HFFc6 (cell line): Measurements from ENCODE around the gene DES. TPM values are rescaled to one million over a fixed set of nuclear protein-coding genes. Genes with fewer than 3 reads are reported as not detected.

ENCODE experiments used
- DNase-seq: peaks from one replicate; pipeline ENCODE4 v3.0.0-alpha.2; 2018
- H3K27ac Mint-ChIP-seq: 2 replicates; pipeline ENCODE4 v1.8.0; 2020; ENCODE audit warnings: mild to moderate bottlenecking, mixed read lengths
- H3K27me3 Mint-ChIP-seq: 2 replicates; pipeline ENCODE4 v1.8.0; 2021; ENCODE audit warnings: mild to moderate bottlenecking, moderate library complexity, mixed read lengths; ENCODE audit not compliant: insufficient read depth
- H3K36me3 Mint-ChIP-seq: 2 replicates; pipeline ENCODE4 v1.8.0; 2021; ENCODE audit warnings: low read depth, mixed read lengths
- H3K4me1 Mint-ChIP-seq: 2 replicates; pipeline ENCODE4 v1.8.0; 2020; ENCODE audit warnings: low read depth, mixed read lengths
- H3K4me3 Mint-ChIP-seq: 2 replicates; pipeline ENCODE4 v1.8.0; 2020; ENCODE audit warnings: mild to moderate bottlenecking, moderate library complexity, mixed read lengths
- H3K9me3 Mint-ChIP-seq: 2 replicates; pipeline ENCODE4 v1.8.0; 2020; ENCODE audit warnings: mild to moderate bottlenecking, mixed read lengths
- CTCF ChIP-seq: fragments of 200-600 bp; sonication (generic); IDR thresholded peaks from 2 replicates; pipeline ENCODE4 v1.5.0; 2021; ENCODE audit warnings: antibody characterized with exemption, mild to moderate bottlenecking
- total RNA-seq, 6 experiments: library from RNA; stranded (reverse); fragmentation: NEBNext Ultra II Directional; extraction: Animal tissue kit (Norgen Biotek cat#: 25700); gene quantifications; 2 replicates in 1 of 6; 3 replicates in 5 of 6; pipeline ENCODE4 v1.2.3, GENCODE V29; 2021

DES gene
- total RNA-seq, 6 experiments from 2014 or later: 0.12 to 0.37 (median 0.19) TPM; not detected in 1

DNA sequence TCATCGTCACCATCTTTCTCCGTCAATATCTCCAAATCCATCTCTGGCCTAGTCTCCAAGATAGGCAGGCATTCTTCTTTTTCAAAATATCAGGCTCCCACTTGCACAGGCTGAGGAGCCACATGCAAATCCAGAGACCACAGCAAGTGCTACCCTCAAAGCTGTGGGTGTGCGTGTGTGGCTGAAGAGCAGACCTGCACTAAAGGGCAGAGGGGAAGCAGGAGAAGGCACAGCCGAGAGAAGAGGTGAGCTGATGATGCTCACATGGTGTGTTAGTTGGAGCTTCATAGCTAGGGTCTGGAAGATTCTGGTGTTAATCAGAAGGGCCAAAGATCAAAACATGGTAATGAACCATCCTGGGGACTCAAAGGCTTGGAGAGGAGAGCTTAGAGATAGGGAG, 20.3 kb downstream of the DES start:
- no peak overlapping the region for H3K4me3 Mint-ChIP-seq
- no peak for TF ChIP-seq CTCF
- H3K27ac Mint-ChIP-seq: no peak overlapping the region
- H3K9me3 Mint-ChIP-seq: no peaks in the 10 kb centered on the region
- H3K36me3 Mint-ChIP-seq: 0 out of 2 replicates have a peak, but pooled peaks cover 5% of the 10 kb centered on the region
- peaks cover 4% of the 10 kb centered on the region; the same call in 1 of the 2 replicates for H3K27me3 Mint-ChIP-seq
- no peak for DNase-seq
- peaks cover 23% of the 10 kb centered on the region for H3K4me1 Mint-ChIP-seq

DNA sequence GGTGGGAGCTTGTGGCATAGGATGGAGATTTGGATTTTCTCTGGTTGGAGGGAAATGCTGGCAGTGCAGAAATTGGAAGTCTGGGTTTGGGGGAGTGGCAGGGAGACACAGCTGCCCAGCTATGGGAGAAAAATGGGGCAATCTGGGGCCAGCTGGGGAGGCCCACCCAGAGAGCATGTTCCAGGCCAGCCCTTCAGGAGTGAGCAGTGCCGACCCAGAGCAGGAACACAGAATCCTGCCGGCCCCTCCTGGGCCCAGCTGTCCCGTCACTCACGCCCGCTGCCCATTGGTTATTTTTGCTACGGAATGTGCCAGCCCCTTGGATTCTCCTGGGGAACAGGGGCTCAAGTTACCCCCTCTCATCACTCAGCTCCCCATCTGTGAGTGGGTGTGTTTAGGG, 21.3 kb downstream of the DES start:
- Mint-ChIP-seq H3K27me3 (peaks cover 4% of the 10 kb centered on the region; the same call in 1 of the 2 replicates), H3K9me3 (no peaks in the 10 kb centered on the region), H3K4me3 (no peak overlapping the region), H3K36me3 (peaks cover 9% of the 10 kb centered on the region; the same call in 1 of the 2 replicates), H3K4me1 (peaks cover 34% of the 10 kb centered on the region), H3K27ac (no peak overlapping the region)
- DNase-seq: no peak
- TF ChIP-seq CTCF: no peak

GRCh38 chr2:219440388-219441256, 22.4 kb downstream of the DES start:
- no peak for TF ChIP-seq CTCF
- DNase-seq: peak; percentile 74
- Mint-ChIP-seq H3K36me3 (peaks cover 13% of the 10 kb centered on the region; the same call in 1 of the 2 replicates), H3K27me3 (peaks cover 4% of the 10 kb centered on the region), H3K27ac (peak overlapping the region; percentile 92), H3K4me3 (peak overlapping the region; percentile 93), H3K9me3 (no peaks in the 10 kb centered on the region), H3K4me1 (peaks cover 45% of the 10 kb centered on the region)

GRCh38 chr2:219441451-219442255, 23.5 kb downstream of the DES start:
- DNase-seq: peak; percentile 74
- Mint-ChIP-seq H3K9me3 (no peaks in the 10 kb centered on the region), H3K27me3 (peaks cover 1% of the 10 kb centered on the region; the same call in 1 of the 2 replicates), H3K4me3 (peak overlapping the region; percentile 93), H3K36me3 (peaks cover 13% of the 10 kb centered on the region; the same call in 1 of the 2 replicates), H3K27ac (peak overlapping the region; percentile 92), H3K4me1 (peaks cover 55% of the 10 kb centered on the region)
- TF ChIP-seq CTCF: no peak

DNA sequence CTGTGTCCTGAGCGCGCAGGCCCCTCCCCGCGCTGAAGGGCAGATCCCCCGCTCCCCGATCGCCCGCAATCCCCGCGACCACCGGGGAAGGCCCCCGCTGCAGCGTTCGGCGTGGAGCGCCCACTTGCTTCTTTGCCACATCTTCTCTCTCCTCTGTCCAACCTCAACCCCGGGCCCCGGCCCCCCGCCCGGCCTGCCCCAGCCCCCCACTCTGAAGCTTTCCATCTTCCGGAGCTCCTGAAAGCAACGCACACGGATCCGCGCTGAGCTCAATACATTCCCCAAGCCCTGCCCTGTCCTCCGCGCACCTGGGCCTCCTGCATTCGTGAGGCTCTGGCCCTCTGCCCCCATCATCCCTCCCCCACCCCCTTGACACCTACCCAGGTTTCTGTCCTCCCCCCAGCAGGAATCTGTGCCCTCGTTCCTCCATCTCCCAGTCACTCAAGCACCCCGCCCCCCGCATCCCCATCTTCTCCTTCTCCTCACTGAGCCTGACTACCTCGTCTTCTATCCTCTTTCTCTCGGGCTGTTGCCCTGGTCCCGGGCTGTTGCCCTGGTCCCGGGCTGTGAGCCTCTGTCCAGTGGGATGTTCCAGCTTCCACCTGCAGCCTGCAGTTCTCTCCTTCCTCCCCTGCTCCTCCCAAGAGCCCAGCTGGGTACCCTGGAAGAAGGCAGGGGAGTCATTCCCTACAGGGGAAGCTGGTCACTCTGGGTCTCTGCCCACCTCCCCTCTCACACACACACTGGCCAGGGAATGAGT, 24.3 kb downstream of the DES start:
- H3K4me1 Mint-ChIP-seq: peaks cover 57% of the 10 kb centered on the region
- DNase-seq: no peak
- H3K36me3 Mint-ChIP-seq: peaks cover 13% of the 10 kb centered on the region; the same call in 1 of the 2 replicates
- no peaks in the 10 kb centered on the region for H3K9me3 Mint-ChIP-seq
- H3K27me3 Mint-ChIP-seq: peaks cover 1% of the 10 kb centered on the region; the same call in 1 of the 2 replicates
- TF ChIP-seq CTCF: no peak
- H3K27ac Mint-ChIP-seq: peak overlapping the region; percentile 83
- peak overlapping the region; percentile 93 for H3K4me3 Mint-ChIP-seq
